H7 (cell line): Measurements from ENCODE around the gene SLC43A2. TPM values are rescaled to one million over a fixed set of nuclear protein-coding genes. Genes with fewer than 3 reads are reported as not detected.

Experiments
- DNase-seq: peaks from one replicate; pipeline ENCODE4 v3.0.0; 2012
- H3K27me3 ChIP-seq: 2 replicates; pipeline ENCODE4 v1.6.0; 2011; ENCODE audit warnings: mild to moderate bottlenecking, low read length; ENCODE audit not compliant: control insufficient read depth, insufficient read depth
- H3K36me3 ChIP-seq: replicated peaks from 2 replicates; pipeline ENCODE4 v1.5.1; 2011; ENCODE audit warnings: low read length; ENCODE audit not compliant: control insufficient read depth, insufficient read depth
- H3K4me3 ChIP-seq: 2 replicates; pipeline ENCODE4 v1.5.1; 2011; ENCODE audit warnings: low read depth, mild to moderate bottlenecking, control low read depth, low read length, moderate library complexity; ENCODE audit not compliant: insufficient read depth
- total RNA-seq: library from RNA; depleted of rRNA; stranded (reverse); fragments of >200 nt; shearing (Covaris generic); gene quantifications from 2 replicates; pipeline ENCODE4 v1.2.3, GENCODE V29; 2014

SLC43A2 gene
- total RNA-seq, 1 experiment from 2014 or later = 36.0 TPM

DNA sequence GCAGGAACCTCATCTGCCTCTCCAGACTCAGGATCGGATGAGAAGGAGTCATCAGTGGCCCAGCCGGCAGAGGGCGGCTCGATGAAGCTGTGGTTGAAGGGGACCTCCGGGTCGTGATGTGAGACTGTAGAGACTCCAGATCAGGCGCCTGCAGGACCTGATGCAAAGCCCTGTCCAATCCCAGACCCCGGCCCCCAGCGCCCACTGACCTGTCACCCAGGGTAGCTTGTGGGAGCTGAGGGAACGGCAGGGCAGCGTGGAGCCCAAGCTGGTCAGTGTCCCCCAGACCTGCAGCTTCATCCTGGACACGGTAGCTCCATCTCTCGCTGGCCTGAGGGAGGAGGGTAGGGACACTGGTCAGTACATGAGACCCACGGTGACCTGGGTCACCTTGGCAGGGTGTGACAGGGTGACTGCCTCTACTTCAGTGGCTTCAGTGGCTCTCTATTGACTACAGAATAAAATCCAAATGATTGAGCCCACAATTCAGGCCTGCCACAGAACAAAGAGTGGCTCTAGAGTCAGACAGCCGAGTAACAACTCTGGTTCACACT, 8.2 kb upstream of the SLC43A2 start:
- no peaks in the 10 kb centered on the region for H3K27me3 ChIP-seq
- DNase-seq = peak; percentile 44
- no peaks in the 10 kb centered on the region for H3K36me3 ChIP-seq
- no peak overlapping the region for H3K4me3 ChIP-seq

DNA sequence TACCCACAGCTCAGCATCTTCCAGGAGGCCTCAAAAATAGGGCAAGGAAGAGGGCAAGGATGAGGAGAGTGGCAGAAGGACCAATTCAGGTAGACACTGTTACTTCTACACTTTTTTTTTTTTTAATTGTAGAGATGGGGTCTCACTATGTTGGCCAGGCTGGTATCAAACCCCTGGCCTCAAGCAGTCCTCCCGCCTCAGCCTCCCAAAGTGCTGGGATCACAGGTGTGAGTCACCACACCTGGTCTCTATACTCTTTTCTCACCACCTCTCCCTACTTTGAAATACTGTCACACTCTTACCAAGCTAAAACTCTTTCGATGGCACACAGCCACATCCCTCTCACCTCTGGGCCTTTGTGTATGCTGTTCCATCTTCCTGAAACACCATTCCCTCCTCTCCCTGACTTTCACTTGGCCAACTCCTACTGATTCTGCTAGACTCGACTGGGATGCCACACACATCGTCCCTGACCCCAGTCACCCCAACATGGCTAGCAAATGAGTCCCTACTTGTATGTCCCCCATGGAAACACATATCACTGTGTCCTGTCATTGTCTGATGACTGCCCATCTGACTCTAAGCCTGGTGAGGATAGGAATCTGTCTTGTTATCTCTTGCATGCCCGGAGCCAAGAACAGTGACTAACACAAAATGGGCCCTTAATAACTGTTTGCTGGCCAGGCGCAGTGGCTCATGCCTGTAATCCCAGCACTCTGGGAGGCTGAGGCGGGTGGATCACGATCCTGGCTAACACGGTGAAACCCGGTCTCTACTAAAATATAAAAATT, 7.2 kb upstream of the SLC43A2 start:
- no peak for DNase-seq
- Histone ChIP-seq H3K36me3 (no peaks in the 10 kb centered on the region), H3K4me3 (no peak overlapping the region), H3K27me3 (no peaks in the 10 kb centered on the region)

DNA sequence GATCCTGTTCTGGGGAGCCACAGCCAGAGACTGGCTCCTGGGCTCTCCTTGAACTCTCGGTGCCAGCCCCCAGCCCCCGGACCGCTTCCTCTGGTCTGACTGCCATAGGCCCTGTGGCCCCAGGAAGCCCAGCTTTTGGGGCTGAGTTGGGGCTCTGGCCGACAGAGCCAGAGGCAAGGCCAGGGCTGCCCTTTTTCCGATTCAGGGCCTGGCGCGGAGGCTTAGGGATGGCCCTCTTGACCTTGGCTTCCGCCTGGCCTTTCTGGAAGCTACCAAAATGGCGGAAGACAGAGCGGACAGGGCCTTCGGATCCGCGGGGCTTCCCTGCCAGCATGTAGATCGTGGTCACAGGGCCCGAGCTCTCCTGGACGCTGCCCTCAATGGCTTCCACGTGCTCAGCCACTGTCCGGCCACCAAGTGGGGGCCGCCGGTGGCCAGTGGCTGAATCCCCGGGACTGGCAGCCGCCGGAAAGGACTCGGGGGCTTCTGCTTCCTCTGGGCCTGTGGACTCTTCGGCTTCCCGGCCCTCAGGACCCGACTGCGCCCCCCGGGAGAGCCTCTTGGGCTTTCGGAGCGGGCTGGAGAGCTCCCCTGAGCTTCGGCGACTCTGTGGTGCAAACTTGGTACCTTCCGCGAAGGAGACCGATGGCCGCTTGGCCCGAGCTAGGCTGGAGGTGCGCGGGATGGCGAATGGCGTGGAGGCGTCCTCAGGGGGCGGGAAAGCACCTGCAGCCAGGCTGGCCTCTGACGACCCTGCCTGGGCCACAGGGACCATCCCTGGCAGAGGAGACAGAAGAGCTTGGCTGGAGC, 6.4 kb upstream of the SLC43A2 start:
- peak; percentile 36 for DNase-seq
- Histone ChIP-seq H3K27me3 (no peaks in the 10 kb centered on the region), H3K36me3 (no peaks in the 10 kb centered on the region), H3K4me3 (no peak overlapping the region)

DNA sequence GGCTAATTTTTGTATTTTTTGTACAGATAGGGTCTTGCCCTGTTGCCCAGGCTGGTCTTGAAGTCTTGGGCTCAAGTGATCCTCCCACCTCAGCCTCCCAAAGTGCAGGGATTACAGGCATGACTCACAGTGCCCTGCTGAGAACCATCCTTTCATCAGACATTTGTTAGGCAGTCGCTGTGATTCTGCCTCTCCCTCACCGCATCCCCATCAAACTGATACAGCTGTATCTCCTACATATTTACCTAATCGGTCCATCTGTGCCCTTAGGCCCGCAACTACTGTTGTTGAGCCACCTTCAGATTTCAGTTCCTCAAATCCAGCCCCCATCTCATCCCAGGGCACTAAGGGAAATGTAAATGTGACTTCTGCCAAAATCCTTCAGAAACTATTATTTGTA, 2.0 kb upstream of the SLC43A2 start:
- no peak overlapping the region for H3K4me3 ChIP-seq
- DNase-seq = no peak
- 0 out of 2 replicates have a peak, but pooled peaks cover 2% of the 10 kb centered on the region for H3K36me3 ChIP-seq
- peaks cover 5% of the 10 kb centered on the region; the same call in 1 of the 2 replicates for H3K27me3 ChIP-seq

DNA sequence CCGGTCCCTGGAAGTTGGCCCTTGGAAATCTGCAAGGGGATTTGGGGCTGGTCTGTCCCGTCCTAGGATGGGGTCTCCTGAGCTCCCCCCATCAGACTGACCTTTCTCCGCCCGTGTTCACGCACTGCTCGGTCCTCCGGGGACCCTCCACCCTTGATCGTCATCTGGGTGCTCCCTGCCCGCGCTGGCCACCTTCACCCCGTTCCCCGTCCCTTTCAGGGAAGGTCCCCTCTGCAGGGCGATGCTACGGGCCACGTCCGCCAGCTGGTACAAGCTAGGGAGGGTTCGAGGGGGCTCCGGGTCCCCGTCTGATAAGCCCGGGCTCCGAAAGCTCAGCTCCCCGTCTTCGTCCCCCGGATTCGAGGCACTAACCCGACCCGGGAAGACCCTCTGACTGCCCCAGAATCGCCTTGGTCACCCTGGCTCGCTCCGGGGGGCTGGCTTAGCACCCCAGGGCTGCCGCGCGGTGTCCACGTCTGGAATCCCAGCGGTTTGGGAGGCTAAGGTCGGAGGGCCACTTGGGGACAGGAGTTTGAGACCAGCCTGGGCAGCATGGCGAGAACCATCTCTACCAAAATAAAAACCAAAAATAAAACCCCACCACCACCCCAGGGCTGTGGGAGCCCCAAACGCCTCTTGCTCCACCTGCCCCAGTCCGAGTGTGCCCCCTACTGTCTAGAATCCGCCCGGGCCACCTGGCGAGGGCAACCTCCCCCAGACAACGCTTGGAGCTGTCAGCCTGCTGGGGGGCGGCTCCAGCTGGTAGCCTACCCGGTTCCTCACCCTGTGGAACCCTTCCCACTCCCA, 1.1 kb upstream of the SLC43A2 start:
- peaks cover 5% of the 10 kb centered on the region; the same call in 1 of the 2 replicates for H3K27me3 ChIP-seq
- peak; percentile 87 for DNase-seq
- peak overlapping the region; percentile 85 for H3K4me3 ChIP-seq
- H3K36me3 ChIP-seq = peaks cover 2% of the 10 kb centered on the region; the same call in 1 of the 2 replicates

DNA sequence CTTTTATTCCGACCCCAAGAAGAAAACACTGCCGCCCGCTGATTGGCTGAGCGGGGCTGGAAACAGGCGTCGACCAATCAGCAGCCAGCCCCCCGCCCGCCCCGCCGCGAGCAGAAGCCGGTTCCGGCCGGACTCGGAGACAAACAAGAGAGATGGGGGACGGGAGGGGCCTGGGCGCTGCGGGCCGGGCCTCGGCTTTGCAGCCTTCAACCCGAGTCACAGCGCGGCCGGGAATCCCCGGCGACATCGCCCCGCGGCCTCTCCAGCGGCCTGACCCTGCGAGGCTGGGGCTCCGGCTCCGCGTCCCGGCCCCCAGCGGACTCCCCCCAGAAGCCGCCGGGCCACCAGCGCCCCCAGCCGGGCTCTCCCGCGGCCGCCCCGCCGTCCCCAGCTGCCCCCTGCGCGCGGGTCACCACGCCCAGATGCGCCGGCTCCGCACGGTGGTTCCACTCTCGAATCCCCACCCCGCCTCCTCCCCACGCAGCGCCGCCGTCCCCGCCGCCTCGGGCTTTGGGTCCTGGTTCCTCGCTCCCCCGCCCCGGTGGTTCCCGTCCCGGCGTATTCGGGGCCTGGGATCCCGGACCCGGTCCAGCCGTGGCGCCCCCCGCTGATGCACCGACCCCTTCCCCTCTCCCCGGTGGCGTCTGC, 346 bp upstream of the SLC43A2 start:
- Histone ChIP-seq H3K27me3 (peaks cover 5% of the 10 kb centered on the region; the same call in 1 of the 2 replicates), H3K36me3 (peaks cover 2% of the 10 kb centered on the region; the same call in 1 of the 2 replicates), H3K4me3 (peak overlapping the region; percentile 85)
- DNase-seq = peak; percentile 100

DNA sequence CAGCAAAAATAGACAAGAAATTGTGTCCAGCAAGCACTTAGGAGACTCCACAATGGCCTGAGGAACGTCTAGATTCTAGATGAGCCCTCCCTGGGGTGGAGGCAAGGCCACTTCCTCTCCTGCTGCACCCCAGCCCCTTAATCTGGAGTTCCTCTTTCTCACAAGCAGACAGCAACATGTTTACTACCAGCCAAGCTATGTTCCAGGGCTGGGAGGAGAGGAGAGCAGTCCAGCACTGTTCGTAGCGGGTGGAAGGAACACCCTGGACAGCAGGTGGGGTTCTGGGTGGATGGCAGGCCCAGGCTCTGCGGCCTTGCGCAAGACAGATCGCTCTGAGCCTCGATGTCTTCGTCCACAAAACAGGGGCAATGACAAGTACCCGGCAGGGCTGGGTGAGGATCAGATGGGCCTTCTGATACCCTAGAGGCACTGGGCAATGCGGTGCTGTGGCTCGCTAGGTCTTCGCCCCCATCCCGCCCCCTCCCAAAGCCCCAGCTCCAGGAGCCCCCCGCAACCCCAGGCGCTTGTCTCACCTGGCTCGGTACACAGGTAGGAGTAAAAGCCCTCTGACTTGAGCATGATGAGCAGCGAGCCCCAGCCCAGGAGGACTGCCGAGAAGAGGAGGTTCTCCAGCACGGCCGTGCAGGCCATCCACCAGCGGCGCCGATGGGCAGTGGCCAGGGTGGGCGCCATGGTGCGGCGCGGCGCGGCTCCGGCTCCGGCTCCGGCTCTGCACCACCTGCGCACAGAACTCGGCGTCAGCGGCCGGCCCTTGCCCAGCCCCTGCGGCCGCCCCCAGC, 1.3 kb downstream of the SLC43A2 start:
- peak overlapping the region; percentile 85 for H3K4me3 ChIP-seq
- H3K27me3 ChIP-seq = peaks cover 5% of the 10 kb centered on the region; the same call in 1 of the 2 replicates
- peaks cover 2% of the 10 kb centered on the region; the same call in 1 of the 2 replicates for H3K36me3 ChIP-seq
- DNase-seq = peak; percentile 91

DNA sequence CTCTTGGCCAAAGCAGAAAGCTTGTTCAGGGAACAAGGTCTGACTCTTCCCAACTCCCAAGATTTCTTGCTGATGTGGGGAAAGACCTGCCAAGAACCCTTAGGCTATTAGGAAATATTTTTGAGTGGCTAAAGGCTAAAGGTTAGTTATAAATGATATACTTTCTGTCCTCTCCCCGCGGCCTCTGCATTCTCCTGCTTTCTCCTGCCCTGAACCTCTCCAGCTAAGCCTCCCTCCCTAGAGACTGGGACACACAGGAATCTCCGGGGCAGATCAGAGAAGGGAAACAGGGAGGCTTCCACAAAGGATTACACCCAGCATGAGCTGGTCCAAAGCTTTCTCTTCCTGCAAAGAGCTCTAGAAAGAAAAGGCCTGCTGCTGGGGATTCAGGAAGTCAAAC, 2.3 kb downstream of the SLC43A2 start:
- Histone ChIP-seq H3K27me3 (peaks cover 5% of the 10 kb centered on the region; the same call in 1 of the 2 replicates), H3K4me3 (no peak overlapping the region), H3K36me3 (peaks cover 2% of the 10 kb centered on the region; the same call in 1 of the 2 replicates)
- peak; percentile 73 for DNase-seq

DNA sequence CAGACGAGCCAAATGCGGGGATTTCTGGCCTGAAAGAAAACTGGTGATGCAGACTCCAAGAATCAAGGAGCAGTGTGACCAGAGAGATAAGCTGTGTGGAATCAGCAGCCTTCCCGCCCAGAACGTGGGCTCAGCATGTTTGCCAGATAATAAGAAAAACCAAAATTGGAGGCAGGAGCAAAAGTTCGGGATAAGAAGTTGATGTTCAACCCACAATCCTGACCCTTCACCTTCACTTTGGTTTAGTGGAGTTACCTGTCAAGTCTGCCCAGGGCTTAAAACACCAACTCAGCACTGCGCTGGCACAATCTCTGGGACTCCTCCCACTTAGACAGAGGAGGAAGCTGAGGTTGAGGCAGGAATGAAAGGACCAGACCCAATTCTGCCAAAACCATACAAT, 3.1 kb downstream of the SLC43A2 start:
- DNase-seq = no peak
- peaks cover 5% of the 10 kb centered on the region; the same call in 1 of the 2 replicates for H3K27me3 ChIP-seq
- peaks cover 2% of the 10 kb centered on the region for H3K36me3 ChIP-seq
- no peak overlapping the region for H3K4me3 ChIP-seq

DNA sequence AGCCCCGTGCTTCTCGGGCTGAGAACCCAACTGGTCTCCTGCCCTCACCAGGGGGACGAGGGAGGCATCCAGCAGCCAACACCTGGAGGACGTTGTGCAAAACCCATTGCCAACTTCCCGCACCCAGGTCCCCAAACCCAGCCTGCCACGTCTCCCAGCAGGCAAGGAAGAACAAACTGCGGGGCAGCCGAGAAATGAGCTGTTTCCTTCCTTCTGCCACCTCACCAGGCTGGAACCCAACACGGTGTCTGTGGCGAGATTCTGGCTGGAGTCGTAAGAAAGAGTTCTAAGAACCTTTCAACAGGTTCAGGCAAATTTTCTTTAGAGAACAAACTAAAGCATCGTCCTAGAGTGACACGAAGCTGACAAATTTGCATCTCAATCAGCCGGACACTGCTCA, 3.6 kb downstream of the SLC43A2 start:
- no peak for DNase-seq
- peaks cover 5% of the 10 kb centered on the region; the same call in 1 of the 2 replicates for H3K27me3 ChIP-seq
- peaks cover 2% of the 10 kb centered on the region for H3K36me3 ChIP-seq
- H3K4me3 ChIP-seq = no peak overlapping the region

DNA sequence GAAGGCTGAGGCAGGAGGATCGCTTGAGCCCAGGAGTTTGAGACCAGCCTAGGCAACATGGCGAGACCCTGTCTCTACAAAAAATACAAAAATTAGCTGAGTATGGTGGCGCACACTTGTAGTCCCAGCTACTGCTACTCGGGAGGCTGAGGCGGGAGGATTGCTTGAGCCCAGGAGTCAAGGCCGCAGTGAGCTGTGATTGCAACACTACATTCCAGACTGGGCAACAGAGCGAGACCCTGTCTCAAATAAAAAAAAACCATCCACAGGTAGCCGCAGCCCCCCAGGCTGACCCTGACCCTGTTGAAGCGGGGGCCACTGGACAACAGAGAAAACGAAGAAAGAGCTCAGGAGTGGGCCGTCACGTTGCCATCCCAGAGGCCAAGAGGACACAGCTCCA, 4.0 kb downstream of the SLC43A2 start:
- no peak overlapping the region for H3K4me3 ChIP-seq
- H3K36me3 ChIP-seq = peaks cover 2% of the 10 kb centered on the region
- DNase-seq = no peak
- H3K27me3 ChIP-seq = peaks cover 3% of the 10 kb centered on the region; the same call in 1 of the 2 replicates

DNA sequence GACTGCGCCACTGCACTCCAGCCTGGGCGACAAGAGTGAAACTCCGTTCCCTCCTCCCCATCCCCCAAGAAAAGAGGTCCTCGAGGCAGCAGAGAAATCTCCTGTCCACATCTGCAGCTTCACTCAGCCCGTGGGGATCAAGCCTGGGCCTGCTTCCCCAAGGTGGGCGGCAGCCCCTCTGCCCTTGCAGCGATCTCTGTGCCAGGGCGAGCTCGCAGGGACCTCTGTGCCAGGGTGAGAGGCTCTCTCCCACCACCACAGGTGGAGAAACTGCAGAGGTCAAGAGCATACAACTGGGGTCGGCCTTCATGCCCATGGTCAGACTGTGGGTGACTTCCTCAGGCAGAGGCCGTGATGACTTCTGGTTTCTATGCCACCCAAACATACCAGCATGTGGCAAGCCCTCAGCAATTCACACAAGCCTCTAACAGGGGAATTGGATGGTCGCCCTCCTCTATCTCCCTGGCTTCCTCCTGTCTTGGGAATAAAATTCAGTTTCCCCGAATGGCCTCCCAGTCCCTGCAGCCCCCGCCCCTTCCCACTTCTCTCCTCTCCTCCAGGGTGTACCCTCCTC, 5.5 kb downstream of the SLC43A2 start:
- H3K27me3 ChIP-seq = peaks cover 2% of the 10 kb centered on the region; the same call in 1 of the 2 replicates

More for the DNA sequence above, 5.5 kb downstream of the SLC43A2 start:
- no peak for DNase-seq
- peaks cover 2% of the 10 kb centered on the region for H3K36me3 ChIP-seq
- H3K4me3 ChIP-seq = no peak overlapping the region
